Activated B cell treated with CpG ODN at 0.5 μM for 24 hours (primary cell): Measurements from ENCODE around the gene PHF5A. TPM values are rescaled to one million over a fixed set of nuclear protein-coding genes. Genes with fewer than 3 reads are reported as not detected.

Source experiments
- ATAC-seq: fragments of 200-7000 bp; cut with Tn5 transposase; one replicate; pipeline ENCODE4 v1.10.0; 2021; ENCODE audit warnings: low read depth, mild to moderate bottlenecking, moderate library complexity
- CTCF ChIA-PET: fragments of 350-600 bp; sonication (Branson Sonifier 250); formaldehyde crosslinking; loops from one replicate; lab custom pipeline; 2021; ENCODE audit warnings: antibody characterized with exemption; lab: Charles Lee
- POLR2A ChIA-PET: fragments of 350-600 bp; sonication (Branson Sonifier 250); formaldehyde crosslinking; loops from one replicate; lab custom pipeline; 2021; ENCODE audit warnings: antibody characterized with exemption; lab: Charles Lee
- DNase-seq: peaks from one replicate; pipeline ENCODE4 v3.0.0; 2022
- H3K27ac Mint-ChIP-seq: one replicate; pipeline ENCODE4 v1.8.0; 2020; ENCODE audit warnings: mixed read lengths
- H3K27me3 Mint-ChIP-seq: one replicate; pipeline ENCODE4 v1.8.0; 2021; ENCODE audit warnings: mixed read lengths
- H3K36me3 Mint-ChIP-seq: one replicate; pipeline ENCODE4 v1.8.0; 2021; ENCODE audit warnings: low read depth, mixed read lengths
- H3K4me1 Mint-ChIP-seq: one replicate; pipeline ENCODE4 v1.8.0; 2021; ENCODE audit warnings: mixed read lengths
- H3K4me3 Mint-ChIP-seq: one replicate; pipeline ENCODE4 v1.8.0; 2020; ENCODE audit warnings: mild to moderate bottlenecking, mixed read lengths
- H3K9me3 Mint-ChIP-seq: one replicate; pipeline ENCODE4 v1.8.0; 2020; ENCODE audit warnings: mixed read lengths
- intact Hi-C: fragments of 100-400 bp; cut with micrococcal nuclease; formaldehyde crosslinking; loops from one replicate; pipeline ENCODE4 v1.15.1; 2024
- total RNA-seq: library from RNA; stranded (reverse); gene quantifications from 2 replicates; pipeline ENCODE4 v1.2.3, GENCODE V29; 2022
- TF ChIP-seq, protein P1 (sequence below): fragments of 200-600 bp; IDR thresholded peaks from one replicate; pipeline ENCODE4 v1.8.0; 2022; ENCODE audit warnings: antibody characterized with exemption, mild to moderate bottlenecking

Gene PHF5A
- total RNA-seq, 1 donor from 2014 or later, result 54.0 TPM

DNA sequence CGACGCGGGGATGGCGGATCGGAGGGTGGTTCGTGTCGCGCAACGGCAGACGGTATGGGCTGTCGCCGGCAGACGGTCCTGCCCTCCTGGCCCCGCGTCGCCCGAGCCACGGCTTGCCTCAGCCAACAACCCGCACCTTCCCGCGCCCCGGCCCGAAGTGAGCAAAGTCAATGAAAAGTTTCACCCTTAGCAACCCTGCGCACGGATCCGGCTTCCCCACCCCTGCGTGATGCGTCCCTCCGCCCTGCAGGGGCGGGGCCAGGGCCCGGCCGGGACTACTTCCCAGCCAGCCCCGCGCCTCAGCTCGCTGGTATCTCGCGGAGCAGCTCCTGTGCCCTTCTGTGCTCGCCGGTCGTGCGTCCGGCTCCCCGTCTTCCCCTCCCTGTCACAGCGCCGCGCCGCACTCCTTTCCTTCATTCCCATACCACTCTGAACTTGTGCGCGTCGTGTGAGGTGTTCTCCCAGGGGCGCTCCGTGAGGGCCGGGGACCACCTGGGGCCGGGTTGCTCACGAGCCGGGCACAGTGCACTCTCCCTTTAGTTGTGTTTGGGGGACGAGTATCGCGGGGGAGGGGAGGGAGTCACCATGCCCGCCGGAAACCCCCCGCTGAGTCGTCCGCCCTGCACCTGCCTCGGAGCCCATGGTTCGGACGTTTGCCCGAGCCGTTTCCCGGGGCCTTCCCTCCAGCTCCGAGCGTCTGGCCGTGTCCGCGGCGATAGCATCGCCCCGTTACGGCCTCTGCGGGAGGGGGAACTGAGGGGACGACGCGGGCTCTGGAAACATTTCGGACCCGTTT is 21.7 kb downstream of the PHF5A start, which contains the start of gene TOB2:
TSS of gene TOB2 (minus strand) at position 163 of the 796 bp plus-strand sequence. CDS start 9,456 bp downstream, outside the sequence.
- no peaks in the 10 kb centered on the region for H3K27me3 Mint-ChIP-seq
- H3K36me3 Mint-ChIP-seq, result peaks cover 45% of the 10 kb centered on the region
- ChIA-PET CTCF (interaction anchor here (0.6 to 3.1 kb wide), 5 partner anchors 19 to 80 kb away, joined by 3 to 19 read pairs (median 3); no protein-coding TSS in a partner anchor), POLR2A (interaction anchor here (0.6 to 10.7 kb wide), 33 partner anchors 9 to 1168 kb away, joined by 3 to 584 read pairs (median 6); partner anchors contain the start of genes ACO2, CCDC134, DESI1 and NDUFA6)
- no peaks in the 10 kb centered on the region for H3K9me3 Mint-ChIP-seq
- ATAC-seq (peak; percentile 54), DNase-seq (peak; percentile 96)
- H3K4me1 Mint-ChIP-seq, result peaks cover 33% of the 10 kb centered on the region
- intact Hi-C loops, result loop anchor here (1.0 to 10.0 kb wide), 5 partner anchors 43 to 352 kb away; partner anchors contain the start of genes EP300 and RANGAP1
- peak within 1 kb of the TSS; percentile 95 for H3K4me3 Mint-ChIP-seq
- TF ChIP-seq, protein P1, sequence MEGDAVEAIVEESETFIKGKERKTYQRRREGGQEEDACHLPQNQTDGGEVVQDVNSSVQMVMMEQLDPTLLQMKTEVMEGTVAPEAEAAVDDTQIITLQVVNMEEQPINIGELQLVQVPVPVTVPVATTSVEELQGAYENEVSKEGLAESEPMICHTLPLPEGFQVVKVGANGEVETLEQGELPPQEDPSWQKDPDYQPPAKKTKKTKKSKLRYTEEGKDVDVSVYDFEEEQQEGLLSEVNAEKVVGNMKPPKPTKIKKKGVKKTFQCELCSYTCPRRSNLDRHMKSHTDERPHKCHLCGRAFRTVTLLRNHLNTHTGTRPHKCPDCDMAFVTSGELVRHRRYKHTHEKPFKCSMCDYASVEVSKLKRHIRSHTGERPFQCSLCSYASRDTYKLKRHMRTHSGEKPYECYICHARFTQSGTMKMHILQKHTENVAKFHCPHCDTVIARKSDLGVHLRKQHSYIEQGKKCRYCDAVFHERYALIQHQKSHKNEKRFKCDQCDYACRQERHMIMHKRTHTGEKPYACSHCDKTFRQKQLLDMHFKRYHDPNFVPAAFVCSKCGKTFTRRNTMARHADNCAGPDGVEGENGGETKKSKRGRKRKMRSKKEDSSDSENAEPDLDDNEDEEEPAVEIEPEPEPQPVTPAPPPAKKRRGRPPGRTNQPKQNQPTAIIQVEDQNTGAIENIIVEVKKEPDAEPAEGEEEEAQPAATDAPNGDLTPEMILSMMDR, result no peak
- H3K27ac Mint-ChIP-seq, result peak within 1 kb of the TSS; percentile 98

DNA sequence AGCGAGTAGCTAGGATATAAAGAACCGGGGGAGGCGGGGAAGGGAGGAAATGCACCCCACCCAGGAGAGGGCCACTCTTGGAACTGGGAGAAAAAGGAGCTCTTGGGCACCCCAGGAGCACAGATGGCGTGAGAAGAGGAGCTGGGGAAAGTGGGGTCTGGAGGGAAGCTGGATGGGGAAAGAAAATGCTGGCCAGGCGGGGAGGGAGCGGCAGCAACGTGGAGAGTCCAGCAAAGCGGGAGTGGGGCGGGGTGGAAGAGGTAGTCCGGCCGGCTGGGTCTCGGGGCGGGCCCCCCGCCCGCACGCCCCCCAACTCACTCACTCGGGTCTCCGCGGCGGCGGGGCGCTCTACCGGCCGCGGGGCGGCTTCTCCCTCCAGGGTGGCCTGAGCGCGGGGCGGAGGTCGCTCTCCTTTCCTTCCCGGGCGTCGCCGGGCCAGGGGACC is 22.4 kb downstream of the PHF5A start:
- DNase-seq (no peak), ATAC-seq (no peak)
- TF ChIP-seq, protein P1, result no peak
- POLR2A ChIA-PET, result interaction anchor here (0.6 to 10.7 kb wide), 33 partner anchors 8 to 1169 kb away, joined by 3 to 584 read pairs (median 6); partner anchors contain the start of genes ACO2, CCDC134, DESI1 and NDUFA6
- intact Hi-C loops, result loop anchor here (1.0 to 10.0 kb wide), 5 partner anchors 42 to 351 kb away; partner anchors contain the start of genes EP300 and RANGAP1
- Mint-ChIP-seq H3K4me1 (peaks cover 35% of the 10 kb centered on the region), H3K27me3 (no peaks in the 10 kb centered on the region), H3K36me3 (peaks cover 48% of the 10 kb centered on the region), H3K9me3 (no peaks in the 10 kb centered on the region), H3K4me3 (peak overlapping the region; percentile 95), H3K27ac (peak overlapping the region; percentile 98)
- CTCF ChIA-PET, result interaction anchor here (0.6 to 3.1 kb wide), 6 partner anchors 18 to 81 kb away, joined by 3 to 19 read pairs (median 3); no protein-coding TSS in a partner anchor

GRCh38 chr22:41445129-41446056 is 23.1 kb downstream of the PHF5A start:
- ChIA-PET POLR2A (interaction anchor here (0.6 to 10.7 kb wide), 19 partner anchors 8 to 175 kb away, joined by 3 to 584 read pairs (median 8); partner anchors contain the start of genes ACO2, DESI1, PHF5A and PMM1), CTCF (interaction anchor here (1.0 to 3.1 kb wide), 5 partner anchors 17 to 56 kb away, joined by 3 to 19 read pairs (median 3); no protein-coding TSS in a partner anchor)
- H3K27ac Mint-ChIP-seq, result peak overlapping the region; percentile 98
- DNase-seq (peak; percentile 27), ATAC-seq (no peak)
- H3K9me3 Mint-ChIP-seq, result no peaks in the 10 kb centered on the region
- peak overlapping the region; percentile 95 for H3K4me3 Mint-ChIP-seq
- H3K27me3 Mint-ChIP-seq, result no peaks in the 10 kb centered on the region
- H3K4me1 Mint-ChIP-seq, result peaks cover 35% of the 10 kb centered on the region
- peaks cover 48% of the 10 kb centered on the region for H3K36me3 Mint-ChIP-seq
- TF ChIP-seq, protein P1, result no peak
- intact Hi-C loops, result loop anchor here (1.0 to 10.0 kb wide), 6 partner anchors 21 to 351 kb away; partner anchors contain the start of genes EP300 and RANGAP1

GRCh38 chr22:41444360-41445128 is 23.9 kb downstream of the PHF5A start:
- no peaks in the 10 kb centered on the region for H3K9me3 Mint-ChIP-seq
- ChIA-PET CTCF (interaction anchor here (1.0 to 3.1 kb wide), 3 partner anchors 34 to 57 kb away, joined by 3 to 19 read pairs (median 6); no protein-coding TSS in a partner anchor), POLR2A (interaction anchor here (0.6 to 10.7 kb wide), 15 partner anchors 7 to 143 kb away, joined by 3 to 584 read pairs (median 8); partner anchors contain the start of genes ACO2, PHF5A, TEF and ZC3H7B)
- peak overlapping the region; percentile 95 for H3K4me3 Mint-ChIP-seq
- no peaks in the 10 kb centered on the region for H3K27me3 Mint-ChIP-seq
- H3K27ac Mint-ChIP-seq, result peak overlapping the region; percentile 98
- peak; percentile 40 for ATAC-seq
- TF ChIP-seq, protein P1, result no peak
- peaks cover 38% of the 10 kb centered on the region for H3K4me1 Mint-ChIP-seq
- intact Hi-C loops, result loop anchor here (1.0 to 10.0 kb wide), 3 partner anchors 20 to 350 kb away; partner anchors contain the start of genes EP300 and TEF
- DNase-seq, result peak; percentile 72
- H3K36me3 Mint-ChIP-seq, result peaks cover 51% of the 10 kb centered on the region
